Astrocyte of the hippocampus (primary cell): ENCODE data around the gene MAGEA2.
"Not testable (repeated sequence)": the region's sequence is repeated elsewhere in the genome, so short reads cannot be mapped to it uniquely, and the experiment has no call there.

Experiments used
- DNase-seq: peaks from one replicate; pipeline ENCODE4 v3.0.0; 2011; ENCODE audit warnings: low read depth, low spot score

The MAGEA2 gene

GRCh38 chrX:152709173-152709572 lies 44.5 kb downstream of the MAGEA2 start, which contains the start of gene CSAG2:
Gene CSAG2, minus strand, starts transcription at chrX:152709273. Its CDS starts 161 bp downstream, at chrX:152709112.
- not testable (repeated sequence) for DNase-seq

DNA sequence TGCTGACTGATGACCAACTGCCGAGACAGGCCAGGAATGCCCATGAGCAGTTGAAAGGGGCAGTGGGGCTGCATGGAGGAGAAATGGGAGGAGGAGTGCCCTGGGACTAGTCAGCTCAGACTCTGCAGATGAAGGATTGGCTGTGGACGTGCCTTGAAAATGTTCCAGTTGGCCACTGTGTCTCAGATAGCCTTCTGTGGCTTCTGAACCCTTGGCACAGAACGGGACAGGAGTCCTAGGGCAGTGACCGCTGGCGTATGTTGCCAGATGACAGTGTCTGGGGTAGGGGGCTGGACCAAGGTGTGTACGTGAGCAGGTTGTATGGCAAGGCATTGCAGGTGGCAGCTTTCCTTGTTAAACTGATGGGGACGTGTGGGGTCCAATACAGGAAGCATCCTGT lies 47.1 kb downstream of the MAGEA2 start:
- DNase-seq, result not testable (repeated sequence)

- not testable (repeated sequence) for DNase-seq
Measured at GRCh38 chrX:152700390-152700789, 53.3 kb downstream of the MAGEA2 start.
